Activated T-helper 9 cell treated with anti-CD3 and anti-CD28 coated beads, Interleukin-2, amount 50 U/mL, for 16 hours (primary cell): Measurements from ENCODE around the gene PTPRD.

Source experiments
- DNase-seq: peaks from one replicate; pipeline ENCODE4 v3.0.0-alpha.2; 2020; ENCODE audit warnings: low read depth

Gene PTPRD

DNA sequence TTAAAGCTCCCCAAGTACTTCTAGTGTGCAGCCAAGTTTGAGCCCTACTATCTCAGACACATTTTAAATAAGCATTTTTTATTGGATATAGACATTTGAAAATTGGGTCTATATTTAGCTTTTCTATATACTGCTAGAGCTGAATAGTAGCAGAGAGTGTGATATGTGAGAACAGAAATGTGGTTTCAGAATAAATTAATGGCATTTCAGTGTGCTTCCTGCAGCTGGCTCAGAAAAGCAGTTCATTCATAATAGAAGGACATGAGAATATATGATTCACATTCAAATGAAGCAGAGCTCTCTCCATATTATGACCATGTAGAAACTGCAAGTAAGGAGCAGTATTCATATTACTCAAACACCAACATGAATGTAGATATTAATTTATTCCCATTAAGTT is 464.0 kb downstream of the PTPRD start:
- no peak for DNase-seq

DNA sequence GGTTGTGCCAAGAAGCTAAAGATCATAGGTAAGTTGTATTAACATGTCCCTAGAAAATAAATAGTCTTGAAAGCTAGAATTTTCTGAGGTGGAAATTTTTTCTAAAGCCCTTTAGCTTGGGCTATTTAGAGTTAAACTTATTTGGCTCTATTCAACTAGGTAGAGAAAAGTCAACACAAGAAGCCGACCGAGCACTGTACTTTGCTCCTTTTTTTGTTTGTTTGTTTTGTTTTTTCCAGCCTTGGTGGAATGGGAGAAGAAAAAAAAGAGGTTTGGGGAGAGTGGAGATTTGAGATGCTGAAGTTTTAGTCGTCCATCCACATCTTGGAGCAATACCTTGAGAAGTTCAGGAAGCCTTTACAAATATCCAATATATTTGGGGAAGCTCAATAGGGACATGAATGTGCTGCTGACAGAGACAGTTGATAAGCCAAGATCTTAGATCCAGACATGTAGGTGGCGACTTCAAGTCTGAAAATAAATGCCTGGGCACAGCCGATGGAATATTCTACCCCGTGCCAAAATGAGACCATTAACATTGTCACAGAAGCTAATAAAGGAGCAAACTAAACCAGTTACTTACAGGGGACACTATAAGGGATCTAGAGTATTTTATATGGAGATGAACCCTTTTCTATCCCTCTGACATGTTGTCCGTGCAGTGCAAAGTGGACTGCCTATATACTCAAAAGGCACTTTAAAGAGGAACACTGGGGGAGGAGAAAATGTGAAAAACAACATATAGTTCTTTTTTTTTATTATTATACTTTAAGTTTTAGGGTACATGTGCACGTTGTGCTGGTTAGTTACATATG is 466.1 kb downstream of the PTPRD start:
- DNase-seq: no peak

GRCh38 chr9:10144355-10144754 is 468.4 kb downstream of the PTPRD start:
- no peak for DNase-seq

DNA sequence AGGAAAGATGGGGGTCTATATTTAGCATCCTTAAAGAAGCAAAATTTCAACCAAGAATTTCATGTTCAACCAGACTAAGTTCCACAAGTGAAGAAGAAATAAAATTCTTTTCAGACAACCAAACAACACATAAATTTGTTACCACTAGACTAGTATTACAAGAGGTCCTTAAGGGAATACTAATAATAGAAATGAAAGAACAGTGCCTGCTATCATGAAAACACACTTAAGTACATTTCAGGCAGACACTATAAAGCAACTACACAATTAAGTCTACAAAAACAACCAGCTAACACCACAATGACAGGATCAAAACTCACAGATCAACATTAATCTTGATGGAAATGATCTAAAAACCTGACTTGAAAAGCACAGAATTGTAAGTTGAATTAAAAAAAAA is 477.2 kb downstream of the PTPRD start:
- DNase-seq: no peak

- DNase-seq: no peak
These were observed 478.5 kb downstream of the PTPRD start for GRCh38 chr9:10134266-10134665.

GRCh38 chr9:10130061-10130675 is 482.6 kb downstream of the PTPRD start:
- DNase-seq: no peak

DNA sequence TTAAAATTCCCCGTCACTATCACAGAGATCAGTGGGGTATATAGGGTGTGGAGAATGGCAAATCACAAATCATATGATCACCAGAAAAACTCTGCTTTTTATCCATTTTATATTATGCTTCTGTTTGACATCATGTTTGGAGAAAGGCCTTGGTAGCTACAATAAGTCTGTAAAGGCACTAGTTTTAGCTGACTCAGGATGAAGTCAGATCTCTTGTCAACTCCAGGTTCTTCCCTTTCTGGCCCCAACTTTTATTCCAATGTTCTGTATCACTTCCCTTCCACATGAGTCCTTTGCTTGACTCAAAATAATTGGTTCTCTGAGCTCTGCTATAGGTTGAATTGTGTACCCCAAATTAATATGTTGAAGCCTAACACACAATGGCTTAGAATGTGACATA is 484.9 kb downstream of the PTPRD start:
- no peak for DNase-seq

GRCh38 chr9:10112798-10113197 is 500.0 kb downstream of the PTPRD start:
- DNase-seq: no peak

- no peak for DNase-seq
These were observed 500.7 kb downstream of the PTPRD start for GRCh38 chr9:10112070-10112469.

GRCh38 chr9:10108815-10109214 is 504.0 kb downstream of the PTPRD start:
- DNase-seq: no peak

- DNase-seq: no peak
These were observed 508.0 kb downstream of the PTPRD start for GRCh38 chr9:10104774-10105173.

- DNase-seq: no peak
These were observed 517.6 kb downstream of the PTPRD start for GRCh38 chr9:10095208-10095607.

DNA sequence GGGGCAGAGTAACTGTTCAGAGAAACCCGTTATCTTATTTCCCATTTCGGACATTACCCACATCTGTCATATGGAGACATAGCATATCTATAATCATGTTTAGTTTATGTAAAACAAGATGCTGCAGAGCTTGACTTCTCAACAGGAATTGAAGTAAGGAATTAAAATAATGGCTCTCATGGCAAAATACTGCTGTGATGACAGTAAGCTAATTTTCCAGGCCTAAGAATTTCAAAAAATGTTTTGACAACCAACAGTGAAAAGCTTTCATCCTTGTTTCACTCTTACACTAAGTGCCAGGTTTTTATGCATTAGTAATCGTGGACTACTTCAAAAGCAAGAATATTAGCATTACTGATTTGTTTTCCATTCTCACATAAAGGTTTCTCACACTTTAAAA is 518.2 kb downstream of the PTPRD start:
- DNase-seq: no peak

GRCh38 chr9:10080012-10080411 is 532.8 kb downstream of the PTPRD start:
- no peak for DNase-seq

DNA sequence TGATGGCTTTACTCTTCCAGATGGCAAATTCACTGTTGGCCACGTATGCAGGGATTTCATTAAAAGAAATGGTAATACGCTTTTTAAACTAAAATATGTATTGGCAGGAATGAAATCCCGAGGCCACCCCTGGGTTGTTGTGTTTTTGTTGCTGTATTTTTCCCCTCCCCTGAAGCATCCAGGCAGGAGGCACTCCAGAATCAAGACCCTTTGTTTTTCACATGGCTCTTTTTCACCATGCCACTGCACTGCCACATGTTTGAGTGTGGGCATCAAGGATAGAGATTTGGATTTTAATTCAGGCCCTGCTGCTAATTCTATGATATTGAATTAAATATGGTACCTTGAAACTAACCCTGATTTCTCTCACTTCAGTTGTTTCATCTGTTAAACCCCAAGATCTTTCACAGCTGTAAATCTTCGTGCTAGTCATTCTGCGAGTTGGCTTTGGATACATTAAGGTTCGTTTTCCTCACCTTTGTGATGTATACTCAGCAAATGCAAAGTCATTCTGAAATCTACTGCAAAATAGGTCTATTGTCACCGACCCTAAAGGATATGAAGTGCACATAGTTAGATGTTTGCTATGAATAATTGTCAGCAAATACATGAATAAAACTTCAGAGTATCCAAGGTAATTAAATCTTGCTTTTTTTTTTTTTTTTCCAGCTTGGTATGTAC is 533.4 kb downstream of the PTPRD start:
- no peak for DNase-seq

DNA sequence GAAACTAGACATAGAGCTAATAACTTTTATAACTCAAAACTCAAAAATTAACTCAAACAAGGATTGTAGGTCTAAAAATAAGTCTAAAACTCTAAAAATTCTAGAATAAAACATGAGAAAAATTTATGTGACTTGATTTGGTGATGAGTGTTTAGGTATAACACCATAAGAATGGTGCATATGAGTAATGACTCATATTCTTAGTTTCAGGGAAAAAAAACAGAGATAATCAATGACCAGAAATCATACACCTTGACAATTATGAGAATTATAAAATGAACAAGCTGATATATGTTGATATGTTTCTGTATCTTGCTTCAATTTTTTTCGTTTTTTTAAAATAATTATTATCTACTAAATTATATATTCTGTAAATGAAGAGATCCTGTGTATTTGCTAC is 541.2 kb downstream of the PTPRD start:
- DNase-seq: no peak

DNA sequence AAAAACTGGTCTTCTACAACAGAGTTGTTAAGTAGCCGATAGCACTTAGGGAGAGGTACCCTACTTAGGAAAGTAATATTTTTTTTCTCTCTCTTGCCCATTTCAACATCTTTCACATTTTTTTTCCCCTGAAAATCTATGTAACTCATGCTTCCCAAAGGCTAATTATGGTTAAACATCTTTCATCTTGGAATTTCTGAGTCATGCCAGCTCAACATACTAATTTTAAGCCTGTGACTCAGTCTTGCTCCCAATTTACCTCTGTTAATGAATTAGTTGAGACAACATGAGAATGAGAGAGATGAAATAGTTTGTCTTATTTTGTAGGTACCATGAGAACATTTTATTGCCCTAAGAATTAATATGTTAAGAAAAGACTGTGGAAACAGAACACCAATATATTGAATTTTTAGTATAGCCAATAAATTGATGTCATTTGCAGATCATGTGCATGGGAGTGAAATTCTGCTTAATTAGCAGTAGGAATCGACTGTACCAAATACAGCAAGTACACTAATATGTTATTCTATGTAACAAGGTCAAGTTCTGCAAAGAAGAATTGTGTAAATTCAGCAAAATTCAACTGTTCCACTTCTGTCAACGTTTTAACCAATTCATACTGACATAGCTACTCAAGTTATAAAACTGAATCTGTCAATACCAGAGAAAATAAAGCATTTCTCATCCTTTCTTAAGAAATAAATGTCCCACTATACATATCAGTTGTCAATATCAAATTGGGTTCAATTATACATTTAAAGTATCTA is 550.0 kb downstream of the PTPRD start:
- no peak for DNase-seq

DNA sequence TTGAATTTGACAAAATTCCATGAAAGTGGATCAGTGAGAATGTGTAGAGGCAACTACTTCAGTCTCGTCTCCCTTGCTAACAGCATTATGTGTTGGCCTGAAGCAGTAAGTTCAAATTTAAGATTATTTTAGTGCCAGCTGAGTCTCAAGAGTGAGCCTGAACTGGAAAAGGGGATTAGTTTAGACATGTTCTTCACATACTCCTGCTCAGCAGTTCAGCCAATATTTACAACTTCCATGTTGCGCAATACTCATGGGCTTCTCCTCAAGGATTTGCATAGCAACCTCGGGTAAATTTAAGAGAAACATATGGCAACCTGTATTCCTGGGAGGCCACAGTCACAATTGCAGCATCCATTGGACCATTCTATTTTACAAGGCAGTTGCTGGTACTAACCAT is 553.8 kb downstream of the PTPRD start:
- no peak for DNase-seq

DNA sequence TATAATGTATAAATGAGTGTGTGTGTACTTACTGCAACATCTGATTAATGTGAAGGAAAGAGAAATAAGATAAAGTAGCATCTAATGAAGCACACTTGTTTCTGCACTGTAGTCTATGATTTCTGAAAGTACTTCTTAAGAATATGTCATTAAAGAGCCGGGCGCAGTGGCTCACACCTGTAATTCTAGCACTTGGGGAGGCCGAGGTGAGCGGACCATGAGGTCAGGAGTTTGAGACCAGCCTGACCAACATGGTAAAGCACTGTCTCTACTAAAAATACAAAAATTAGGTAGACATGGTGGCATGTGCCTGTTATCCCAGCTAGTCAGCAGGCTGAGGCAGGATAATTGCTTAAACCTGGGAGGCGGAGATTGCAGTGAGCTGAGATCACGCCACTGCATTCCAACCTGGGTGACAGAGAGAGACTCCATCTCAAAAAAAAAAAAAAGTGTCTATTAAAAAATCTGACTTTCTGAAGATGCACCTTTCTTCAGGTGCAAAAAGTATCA is 556.9 kb downstream of the PTPRD start:
- no peak for DNase-seq

- DNase-seq: no peak
These were observed 558.3 kb downstream of the PTPRD start for GRCh38 chr9:10054456-10054855.

- DNase-seq: no peak
These were observed 559.9 kb downstream of the PTPRD start for GRCh38 chr9:10052916-10053315.

GRCh38 chr9:10052181-10052580 is 560.6 kb downstream of the PTPRD start:
- DNase-seq: no peak
